GM23338 (cell line): Measurements from ENCODE around the gene GALNT14.

Experiments used
- CREB1 ChIP-seq: fragments of 250-450 bp; sonication (Bioruptor Pico); IDR thresholded peaks from 2 replicates; pipeline ENCODE4 v1.5.0; 2020; ENCODE audit warnings: low read depth, mild to moderate bottlenecking, moderate library complexity
- EZH2 ChIP-seq: fragments of 200-600 bp; sonication (generic); IDR thresholded peaks from one replicate; pipeline ENCODE4 v1.8.0; 2017; ENCODE audit warnings: antibody characterized with exemption, mild to moderate bottlenecking, low read depth; ENCODE audit not compliant: unreplicated experiment
- EZH2phosphoT487 ChIP-seq: fragments of 200-600 bp; sonication (generic); IDR thresholded peaks from one replicate; pipeline ENCODE4 v1.8.1; 2018; ENCODE audit warnings: antibody characterized with exemption; ENCODE audit not compliant: unreplicated experiment
- POLR2AphosphoS5 ChIP-seq: IDR thresholded peaks from 2 replicates; pipeline ENCODE4 v1.6.1; 2016; ENCODE audit warnings: antibody characterized with exemption, low read depth
- STAT1 ChIP-seq: IDR thresholded peaks from one replicate; pipeline ENCODE4 v1.6.1; 2016; ENCODE audit warnings: antibody characterized with exemption; ENCODE audit not compliant: unreplicated experiment
- TF ChIP-seq, protein P1 (sequence below), 2 experiments: fragments of 200-600 bp in 1 of 2; sonication (generic) in 1 of 2; conservative IDR thresholded peaks; 2 replicates each; pipeline versions ENCODE4 v1.5.1 to v1.6.1; 2016 to 2017; ENCODE audit warnings: antibody characterized with exemption in 2 of 2, low read depth in 2 of 2, mild to moderate bottlenecking in 2 of 2, moderate library complexity in 1 of 2

DNA sequence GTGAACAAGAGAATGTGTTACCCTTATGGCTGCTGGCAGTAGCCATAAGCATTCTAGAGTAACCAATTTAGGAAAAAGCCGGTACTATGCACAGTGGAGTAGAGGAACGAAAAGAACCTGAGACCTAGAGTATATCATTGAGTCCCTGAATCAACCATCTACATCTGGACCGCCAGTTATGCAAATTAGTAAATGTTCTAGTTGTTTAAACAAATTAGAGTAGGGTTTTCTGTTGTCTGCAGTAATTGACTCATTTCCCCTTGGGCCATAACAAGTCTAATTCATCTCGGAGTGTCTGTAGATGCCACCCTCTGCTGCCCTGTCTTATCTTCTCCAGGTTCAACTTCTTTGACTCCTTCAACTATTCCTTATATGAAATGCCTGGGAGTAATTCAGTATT lies 270.9 kb downstream of the GALNT14 start:
- TF ChIP-seq, protein P1, sequence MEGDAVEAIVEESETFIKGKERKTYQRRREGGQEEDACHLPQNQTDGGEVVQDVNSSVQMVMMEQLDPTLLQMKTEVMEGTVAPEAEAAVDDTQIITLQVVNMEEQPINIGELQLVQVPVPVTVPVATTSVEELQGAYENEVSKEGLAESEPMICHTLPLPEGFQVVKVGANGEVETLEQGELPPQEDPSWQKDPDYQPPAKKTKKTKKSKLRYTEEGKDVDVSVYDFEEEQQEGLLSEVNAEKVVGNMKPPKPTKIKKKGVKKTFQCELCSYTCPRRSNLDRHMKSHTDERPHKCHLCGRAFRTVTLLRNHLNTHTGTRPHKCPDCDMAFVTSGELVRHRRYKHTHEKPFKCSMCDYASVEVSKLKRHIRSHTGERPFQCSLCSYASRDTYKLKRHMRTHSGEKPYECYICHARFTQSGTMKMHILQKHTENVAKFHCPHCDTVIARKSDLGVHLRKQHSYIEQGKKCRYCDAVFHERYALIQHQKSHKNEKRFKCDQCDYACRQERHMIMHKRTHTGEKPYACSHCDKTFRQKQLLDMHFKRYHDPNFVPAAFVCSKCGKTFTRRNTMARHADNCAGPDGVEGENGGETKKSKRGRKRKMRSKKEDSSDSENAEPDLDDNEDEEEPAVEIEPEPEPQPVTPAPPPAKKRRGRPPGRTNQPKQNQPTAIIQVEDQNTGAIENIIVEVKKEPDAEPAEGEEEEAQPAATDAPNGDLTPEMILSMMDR (conservative IDR thresholded peaks at IDR 0.05; ENCODE audit: low read depth in 2 of 2) = no peak
- no peak for TF ChIP-seq EZH2
- TF ChIP-seq EZH2phosphoT487 = no peak
- TF ChIP-seq STAT1 = no peak
- TF ChIP-seq CREB1 (CRISPR knock-in tag) = no peak
- no peak for TF ChIP-seq POLR2AphosphoS5
